Erythroblast (primary cell): ENCODE data around the gene SLC24A3.
A peak's percentile ranks its signal among the peaks of the same experiment; 100 is the strongest.
"Not testable (repeated sequence)": the region's sequence is repeated elsewhere in the genome, so short reads cannot be mapped to it uniquely, and the experiment has no call there.

Experiments
- DNase-seq, 2 experiments: peaks; one replicate each; lab custom pipeline; 2025; lab: John Stamatoyannopoulos, UW
- GATA1 ChIP-seq: IDR thresholded peaks from 2 replicates; pipeline ENCODE4 v1.6.1; 2011; ENCODE audit warnings: low read depth, mild to moderate bottlenecking, control low read depth, low read length, moderate library complexity
- POLR2A ChIP-seq: IDR thresholded peaks from 2 replicates; pipeline ENCODE4 v1.6.1; 2011; ENCODE audit warnings: mild to moderate bottlenecking, low read length

Gene SLC24A3

DNA sequence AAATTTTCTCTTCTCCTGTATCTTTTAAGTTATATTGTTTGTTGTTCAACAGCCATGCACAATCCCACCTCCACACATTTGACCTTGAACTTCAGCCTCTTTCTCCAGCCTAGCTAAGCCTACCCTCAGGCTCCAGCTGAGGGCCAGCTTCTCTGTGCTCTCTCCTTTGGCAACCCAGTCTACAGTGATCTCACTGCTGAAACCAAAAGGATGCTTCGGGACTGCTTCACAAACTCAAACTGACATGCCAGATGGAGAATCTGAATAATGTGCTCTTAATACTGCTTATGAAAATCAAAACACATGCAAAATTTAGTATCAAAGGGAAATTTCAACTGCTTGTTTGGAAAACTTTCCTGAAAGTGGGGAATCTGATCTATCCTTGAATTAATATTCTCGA, 529.5 kb downstream of the SLC24A3 start:
- TF ChIP-seq POLR2A (no peak), GATA1 (no peak)
- DNase-seq = no peak

DNA sequence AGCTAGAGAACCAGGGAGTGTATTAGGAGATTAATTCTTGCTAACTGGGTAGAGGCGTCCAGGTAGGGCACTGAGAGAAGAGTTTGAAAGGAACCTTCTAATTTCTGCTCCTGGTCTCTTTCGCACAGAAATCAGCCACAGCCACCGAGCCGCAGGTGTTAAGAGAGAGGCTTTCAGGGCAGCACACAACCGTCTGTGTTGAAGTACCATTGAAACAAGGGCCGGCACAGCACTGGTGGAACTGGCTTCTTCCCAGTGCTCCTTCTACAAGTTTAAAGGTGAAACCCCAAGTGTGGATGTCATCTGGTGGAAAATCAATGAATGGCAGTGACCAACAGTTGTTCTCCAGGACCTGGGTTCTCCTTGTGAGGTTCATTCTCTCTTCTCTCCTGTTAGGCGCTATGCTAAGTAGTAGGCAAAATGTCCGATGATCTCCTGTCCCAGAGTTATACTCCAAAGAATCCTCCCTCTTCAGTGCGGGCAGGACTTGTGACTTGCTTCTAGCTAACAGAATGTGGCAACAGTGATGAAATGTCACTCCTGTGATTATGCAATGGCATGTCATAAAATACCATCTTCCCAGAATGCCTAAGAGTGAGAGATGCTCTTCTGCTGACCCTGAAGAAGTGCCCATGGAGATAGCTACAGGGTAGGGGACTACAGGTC, 530.7 kb downstream of the SLC24A3 start:
- DNase-seq = no peak
- TF ChIP-seq POLR2A = no peak
- TF ChIP-seq GATA1 = no peak

DNA sequence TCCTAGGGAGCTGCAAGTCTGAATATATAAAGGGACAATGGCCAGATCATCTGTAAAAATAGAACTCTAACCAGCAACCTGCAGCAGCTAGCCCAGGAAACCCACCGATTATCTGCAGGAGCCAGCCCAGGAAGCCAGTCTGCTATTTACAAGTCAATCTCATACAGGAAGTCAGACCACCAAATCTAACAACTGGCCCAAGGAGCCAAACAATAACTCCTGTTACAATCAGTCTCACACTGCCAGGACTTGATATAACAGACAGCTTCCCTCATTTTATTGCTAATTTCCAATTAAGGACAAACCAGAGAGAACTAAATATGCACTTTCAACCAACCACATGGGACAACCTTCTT, 531.2 kb downstream of the SLC24A3 start:
- no peak for DNase-seq
- TF ChIP-seq GATA1 = no peak
- no peak for TF ChIP-seq POLR2A

DNA sequence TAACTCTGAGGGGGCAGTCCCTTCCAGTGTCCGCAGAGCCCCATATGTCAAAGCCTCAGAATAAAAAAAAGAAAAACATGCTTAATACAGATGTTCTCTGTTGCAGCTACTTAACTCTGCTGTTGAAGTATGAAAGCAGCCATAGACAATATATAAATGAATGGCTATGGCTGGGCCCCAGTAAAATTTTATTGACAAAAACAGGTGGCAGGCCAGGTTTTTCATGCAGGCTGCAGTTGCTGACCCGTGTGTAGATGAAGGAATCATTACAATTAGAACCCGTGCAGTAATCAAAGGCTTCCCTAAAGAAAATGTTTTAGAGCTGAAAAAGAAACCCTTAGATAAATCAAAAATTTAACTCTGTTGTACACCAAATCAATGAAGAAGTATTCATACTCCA, 532.7 kb downstream of the SLC24A3 start:
- TF ChIP-seq GATA1 (no peak), POLR2A (no peak)
- DNase-seq = no peak

DNA sequence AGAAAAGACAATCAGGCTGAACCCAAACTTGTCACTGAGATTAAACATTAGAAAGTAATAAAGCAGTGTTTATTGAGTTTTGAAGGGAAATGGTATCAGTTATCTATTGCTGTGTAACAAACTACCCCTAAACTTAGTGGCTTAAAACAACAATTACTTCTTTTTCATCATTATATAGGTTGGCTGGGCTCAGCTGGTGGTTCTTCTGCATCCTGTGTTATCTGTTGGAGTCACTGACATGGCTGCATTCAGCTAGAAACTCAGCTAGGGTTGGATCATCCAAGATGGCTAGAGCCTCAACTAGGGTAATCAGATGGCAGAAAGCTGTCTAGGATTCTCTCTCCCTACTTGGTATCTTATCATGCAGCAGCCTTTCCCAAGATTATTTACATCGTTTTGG, 533.1 kb downstream of the SLC24A3 start:
- no peak for TF ChIP-seq GATA1
- no peak for TF ChIP-seq POLR2A
- DNase-seq = no peak

DNA sequence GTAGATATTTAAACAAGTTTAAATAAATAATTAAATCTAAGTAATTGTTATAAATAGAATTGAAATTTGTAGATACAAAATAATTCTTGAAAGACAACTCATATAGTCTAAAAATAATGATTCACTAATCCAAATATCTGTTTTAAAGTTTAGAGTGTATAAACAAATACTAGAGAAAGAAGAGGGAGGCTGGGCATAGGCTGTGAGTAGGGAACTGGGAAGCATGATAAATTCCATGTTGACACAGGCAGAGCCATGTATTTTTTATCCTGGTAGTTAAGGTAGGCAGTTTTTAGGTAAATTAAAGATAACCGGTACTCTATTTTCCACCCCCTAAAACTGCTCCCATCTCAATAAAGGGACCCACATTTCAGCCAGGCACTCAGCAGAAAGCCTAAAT, 534.0 kb downstream of the SLC24A3 start:
- DNase-seq = no peak
- TF ChIP-seq POLR2A = no peak

DNA sequence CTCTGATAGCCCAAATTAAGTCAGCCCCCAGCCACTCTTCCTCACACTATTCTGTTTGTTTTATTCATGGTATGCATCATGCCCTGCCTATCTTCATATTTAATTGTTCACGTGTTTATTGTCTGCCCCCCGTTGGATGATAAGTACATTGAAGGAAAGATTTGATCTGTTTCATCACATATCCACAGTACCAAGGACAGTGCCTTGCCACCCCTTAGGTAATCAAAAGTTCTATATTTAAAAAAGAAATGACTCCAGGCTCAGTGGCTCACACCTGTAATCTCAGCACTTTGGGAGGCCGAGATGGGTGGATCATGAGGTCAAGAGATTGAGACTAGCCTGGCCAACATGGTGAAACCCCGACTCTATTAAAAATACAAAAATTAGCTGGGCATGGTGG, 535.5 kb downstream of the SLC24A3 start:
- TF ChIP-seq POLR2A (no peak), GATA1 (no peak)

DNA sequence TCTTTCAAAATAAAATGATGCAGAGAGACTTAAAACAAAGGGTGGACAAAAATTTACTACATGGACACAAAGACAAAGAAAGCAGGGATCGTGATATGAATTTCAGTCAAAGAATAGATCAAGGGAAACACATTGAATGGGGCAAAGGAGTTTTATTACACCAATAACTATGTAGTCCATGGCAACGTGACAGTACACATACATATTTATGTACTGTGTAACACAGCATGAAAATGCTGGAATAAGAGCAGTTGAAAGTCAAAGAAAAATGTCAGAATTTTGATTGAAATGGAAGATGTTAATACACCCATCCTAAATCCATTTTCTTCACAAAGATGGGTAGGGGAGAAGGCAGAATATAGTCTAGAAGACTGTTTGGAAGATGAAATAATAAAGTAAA, 536.2 kb downstream of the SLC24A3 start:
- no peak for DNase-seq
- no peak for TF ChIP-seq GATA1
- no peak for TF ChIP-seq POLR2A

More for the DNA sequence above, 535.5 kb downstream of the SLC24A3 start:
- DNase-seq = no peak

DNA sequence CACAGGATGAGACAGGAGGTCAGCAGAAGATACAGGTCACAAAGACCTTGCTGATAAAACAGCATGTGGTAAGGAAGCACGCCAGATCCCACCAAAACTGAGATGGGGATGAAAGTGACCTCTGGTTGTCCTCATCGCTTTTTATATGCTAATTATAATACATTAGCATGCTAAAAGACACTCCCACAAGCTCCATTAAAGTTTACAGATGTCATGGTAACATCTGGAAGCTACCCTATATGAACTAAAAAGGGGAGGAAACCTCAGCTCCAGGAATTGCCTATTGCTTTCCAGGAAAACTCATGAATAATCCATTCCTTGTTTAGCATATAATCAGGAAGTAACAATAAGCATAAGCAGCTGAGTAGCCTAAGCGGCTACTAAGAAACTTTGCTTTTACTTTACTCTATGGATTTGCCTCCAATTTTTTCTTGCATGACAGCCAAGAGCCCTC, 537.2 kb downstream of the SLC24A3 start:
- DNase-seq = no peak
- TF ChIP-seq POLR2A (no peak), GATA1 (no peak)

DNA sequence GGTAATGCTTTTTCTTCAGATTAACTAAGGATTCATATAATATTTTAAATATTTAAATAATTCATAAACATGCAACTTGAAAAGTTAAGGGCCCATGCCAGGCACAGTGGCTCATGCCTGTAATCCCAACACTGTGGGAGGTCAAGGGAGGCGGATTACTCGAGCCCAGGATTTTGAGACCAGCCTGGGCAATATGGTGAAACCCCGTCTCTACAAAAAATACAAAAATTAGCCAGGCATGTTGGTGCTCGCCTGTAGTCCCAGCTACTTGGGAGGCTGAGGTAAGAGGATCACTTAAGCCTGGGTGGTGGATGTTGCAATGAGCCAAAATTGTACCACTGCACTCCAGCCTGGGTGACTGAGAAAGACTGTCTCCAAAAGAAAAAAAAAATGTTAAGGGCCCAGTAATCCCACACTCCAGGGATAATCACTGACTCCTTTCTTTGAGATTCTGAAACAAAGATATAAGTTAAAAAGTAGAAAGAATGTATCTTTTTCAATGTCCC, 537.7 kb downstream of the SLC24A3 start:
- no peak for DNase-seq
- no peak for TF ChIP-seq GATA1
- no peak for TF ChIP-seq POLR2A

DNA sequence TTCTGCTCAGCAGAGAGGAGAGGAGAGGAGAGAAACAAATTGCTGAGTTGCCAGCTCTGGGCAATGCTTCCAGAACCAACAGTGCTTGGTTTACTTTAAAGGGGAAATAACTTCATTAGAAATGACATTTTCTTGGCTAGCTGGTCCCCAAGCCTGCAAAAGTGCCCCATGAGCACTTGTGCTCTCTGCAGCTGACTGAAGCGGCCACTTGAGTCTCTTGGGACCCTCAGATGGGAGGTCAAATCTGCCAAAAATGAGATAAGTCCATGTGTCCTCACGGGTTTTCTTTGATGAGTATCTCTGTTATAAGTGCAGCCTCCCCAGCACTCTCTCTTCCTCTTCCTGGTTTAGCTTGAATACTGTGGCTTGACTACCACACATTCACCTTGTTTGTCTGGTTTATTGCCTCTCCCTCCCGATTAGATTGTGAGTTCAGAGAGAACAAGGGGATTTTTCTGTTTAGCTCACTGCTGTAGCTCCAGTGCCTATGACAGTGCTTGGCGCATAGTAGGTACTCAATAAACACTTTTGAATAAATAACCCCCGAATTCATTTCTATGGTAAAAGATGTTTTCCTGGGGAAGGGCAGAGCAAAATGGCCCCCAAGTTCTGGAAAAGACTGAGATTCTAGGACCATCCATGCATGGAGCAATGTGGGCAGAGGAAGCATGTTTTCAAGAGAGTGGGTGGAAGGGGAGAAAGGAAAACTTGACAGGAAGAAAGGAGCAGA, 538.6 kb downstream of the SLC24A3 start:
- no peak for DNase-seq
- TF ChIP-seq GATA1 (no peak), POLR2A (no peak)

DNA sequence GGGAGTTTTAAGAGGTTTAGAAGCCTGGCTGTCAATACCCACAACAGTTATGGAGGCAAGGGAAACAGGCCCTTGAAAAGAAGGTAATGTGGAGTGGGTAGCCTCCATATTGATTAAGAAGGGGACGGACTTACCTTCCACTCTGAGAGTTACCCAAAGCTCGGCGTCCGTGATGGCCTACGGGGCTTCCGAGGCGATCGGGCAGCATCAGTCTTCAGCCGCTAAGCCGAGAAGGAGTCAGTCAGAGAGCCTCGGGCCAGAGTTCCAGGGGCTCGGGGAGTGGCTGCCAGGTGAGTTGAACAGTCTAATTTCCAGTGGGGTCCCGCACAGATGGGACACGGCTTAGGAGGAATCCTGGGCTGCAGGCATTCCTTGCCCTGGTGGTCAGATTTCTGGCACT, 541.8 kb downstream of the SLC24A3 start:
- not testable (repeated sequence) for DNase-seq

DNA sequence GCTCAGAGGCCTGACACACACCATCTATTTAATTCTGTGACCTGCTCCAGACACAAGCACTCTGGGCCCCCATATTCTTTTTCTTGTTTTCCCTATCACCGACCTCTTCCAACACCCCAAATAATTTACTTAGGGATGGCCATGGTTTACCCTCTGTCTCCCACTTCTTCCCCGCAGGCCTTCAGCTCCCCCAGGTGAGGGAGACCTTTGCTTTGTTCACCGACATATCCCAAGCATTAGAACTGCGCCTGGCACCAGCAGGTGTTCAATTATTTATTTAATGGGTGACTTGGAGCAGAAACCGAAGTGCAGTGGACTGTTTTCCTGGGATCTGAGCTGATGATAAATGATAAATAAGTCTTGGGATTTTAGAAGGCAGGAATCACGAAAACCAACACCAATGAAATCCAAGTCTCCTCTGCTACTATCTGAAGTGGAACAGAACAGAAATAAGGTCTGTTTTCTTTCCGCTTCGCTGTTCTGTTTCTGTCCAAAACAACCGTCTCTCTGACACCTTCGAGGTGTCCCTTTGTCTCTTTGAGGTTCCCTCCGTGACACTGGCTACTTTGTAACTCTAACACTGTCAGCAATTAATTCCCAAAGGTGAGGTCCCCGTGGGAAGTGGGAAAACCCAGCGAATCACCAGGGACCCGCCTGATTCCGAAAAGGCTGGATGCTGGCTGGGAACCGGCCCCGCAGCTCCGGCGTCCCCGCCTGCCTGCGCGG, 544.5 kb downstream of the SLC24A3 start:
- no peak for TF ChIP-seq GATA1
- TF ChIP-seq POLR2A = no peak
- DNase-seq = no peak

DNA sequence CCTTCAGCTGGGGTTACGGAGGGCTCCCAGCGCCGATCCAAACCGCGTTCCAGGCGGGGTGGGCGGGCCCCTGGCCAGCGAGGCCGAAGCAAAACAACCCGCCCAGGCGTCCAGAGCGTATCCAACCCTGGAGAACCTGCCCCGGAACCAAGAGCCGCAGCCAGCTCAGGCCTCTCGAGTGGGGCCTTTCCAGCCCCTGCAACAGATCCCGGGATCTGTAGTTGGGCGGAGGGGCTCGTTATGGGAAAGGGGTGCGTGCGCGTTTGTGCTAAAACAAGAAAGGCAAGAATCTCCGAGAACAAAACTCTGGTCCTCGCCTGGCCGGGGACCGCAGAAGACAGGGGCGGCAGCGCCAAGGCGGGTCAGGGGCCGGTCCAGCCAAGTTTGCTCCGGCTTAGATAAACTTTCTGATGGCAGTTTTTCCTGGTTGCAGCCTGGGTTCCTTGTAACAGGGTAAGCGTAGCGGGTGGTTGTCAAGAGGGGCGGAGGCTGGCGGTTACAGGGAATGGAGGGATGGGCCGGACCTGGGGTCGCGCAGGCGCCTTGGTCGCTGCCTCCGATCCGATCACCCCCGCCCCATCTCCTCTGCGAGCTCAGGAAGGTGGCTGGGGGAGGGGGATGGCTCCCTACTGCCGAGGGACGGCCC, 545.2 kb downstream of the SLC24A3 start:
- DNase-seq = peak in 1 of 2 experiments; percentile 2
- TF ChIP-seq POLR2A (no peak), GATA1 (no peak)
